ENCODE data around the gene PROSER2. TPM values are rescaled to one million over a fixed set of nuclear protein-coding genes. Genes with fewer than 3 reads are reported as not detected.

Gene PROSER2
- total and polyA plus RNA-seq, 4 donors, result 6.5 to 24.9 (median 9.9) TPM

GRCh38 chr10:11869743-11870460, 46.7 kb downstream of the PROSER2 start:
- Histone ChIP-seq H3K4me3 (ENCODE audit: low read depth in 1 of 3, low read length in 3 of 3) (no peak overlapping the region), H3K9ac (ENCODE audit: low read depth in 1 of 2, low read length in 2 of 2) (no peak overlapping the region), H3K27ac (ENCODE audit: low read depth in 1 of 2, low read length in 2 of 2) (no peak overlapping the region), H3K27me3 (ENCODE audit: control insufficient read depth in 4 of 4, insufficient read depth in 4 of 4, low read length in 3 of 4) (no peaks in the 10 kb centered on the region), H3K4me1 (ENCODE audit: control insufficient read depth in 4 of 4, insufficient read depth in 4 of 4, low read length in 3 of 4) (peaks cover 7 to 20% (median 17%) of the 10 kb centered on the region in 4 donors), H3K9me3 (ENCODE audit: control insufficient read depth in 4 of 4, low read length in 3 of 4) (no peaks in the 10 kb centered on the region), H3K36me3 (ENCODE audit: control insufficient read depth in 4 of 4, insufficient read depth in 3 of 4, low read depth in 1 of 4, low read length in 3 of 4) (peaks cover 7 to 23% (median 9%) of the 10 kb centered on the region in 4 donors)
- TF ChIP-seq YY1 (IDR thresholded peaks at IDR 0.05) (no peak), HNF4A (conservative IDR thresholded peaks at IDR 0.05) (no peak), RXRA (IDR thresholded peaks at IDR 0.05) (no peak), FOXA2 (IDR thresholded peaks at IDR 0.05) (no peak), ZBTB33 (IDR thresholded peaks at IDR 0.05) (no peak)
- TF ChIP-seq, protein P1, sequence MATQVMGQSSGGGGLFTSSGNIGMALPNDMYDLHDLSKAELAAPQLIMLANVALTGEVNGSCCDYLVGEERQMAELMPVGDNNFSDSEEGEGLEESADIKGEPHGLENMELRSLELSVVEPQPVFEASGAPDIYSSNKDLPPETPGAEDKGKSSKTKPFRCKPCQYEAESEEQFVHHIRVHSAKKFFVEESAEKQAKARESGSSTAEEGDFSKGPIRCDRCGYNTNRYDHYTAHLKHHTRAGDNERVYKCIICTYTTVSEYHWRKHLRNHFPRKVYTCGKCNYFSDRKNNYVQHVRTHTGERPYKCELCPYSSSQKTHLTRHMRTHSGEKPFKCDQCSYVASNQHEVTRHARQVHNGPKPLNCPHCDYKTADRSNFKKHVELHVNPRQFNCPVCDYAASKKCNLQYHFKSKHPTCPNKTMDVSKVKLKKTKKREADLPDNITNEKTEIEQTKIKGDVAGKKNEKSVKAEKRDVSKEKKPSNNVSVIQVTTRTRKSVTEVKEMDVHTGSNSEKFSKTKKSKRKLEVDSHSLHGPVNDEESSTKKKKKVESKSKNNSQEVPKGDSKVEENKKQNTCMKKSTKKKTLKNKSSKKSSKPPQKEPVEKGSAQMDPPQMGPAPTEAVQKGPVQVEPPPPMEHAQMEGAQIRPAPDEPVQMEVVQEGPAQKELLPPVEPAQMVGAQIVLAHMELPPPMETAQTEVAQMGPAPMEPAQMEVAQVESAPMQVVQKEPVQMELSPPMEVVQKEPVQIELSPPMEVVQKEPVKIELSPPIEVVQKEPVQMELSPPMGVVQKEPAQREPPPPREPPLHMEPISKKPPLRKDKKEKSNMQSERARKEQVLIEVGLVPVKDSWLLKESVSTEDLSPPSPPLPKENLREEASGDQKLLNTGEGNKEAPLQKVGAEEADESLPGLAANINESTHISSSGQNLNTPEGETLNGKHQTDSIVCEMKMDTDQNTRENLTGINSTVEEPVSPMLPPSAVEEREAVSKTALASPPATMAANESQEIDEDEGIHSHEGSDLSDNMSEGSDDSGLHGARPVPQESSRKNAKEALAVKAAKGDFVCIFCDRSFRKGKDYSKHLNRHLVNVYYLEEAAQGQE (IDR thresholded peaks at IDR 0.05), result no peak
- no peak for DNase-seq (ENCODE audit: low spot score)
- 74% methylated on average over 78 of the region's 78 CpGs for WGBS

DNA sequence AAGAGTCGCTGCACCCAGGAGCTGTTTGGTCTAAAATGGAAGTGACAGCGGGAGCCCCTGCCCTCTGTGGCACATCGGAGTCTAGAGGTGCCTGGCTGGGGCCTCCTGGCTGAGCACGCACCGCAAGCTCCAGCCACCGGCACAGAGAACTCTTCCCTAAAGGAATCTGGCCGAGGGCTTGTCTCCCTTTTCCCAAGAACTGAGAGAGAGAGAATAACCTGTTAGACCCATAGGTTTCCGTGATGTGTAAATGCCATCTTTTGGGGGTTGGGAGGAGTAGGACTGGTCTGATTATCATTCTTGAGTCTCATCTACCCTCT, 47.3 kb downstream of the PROSER2 start:
- no peak for DNase-seq (ENCODE audit: low spot score)
- Histone ChIP-seq H3K4me3 (ENCODE audit: low read depth in 1 of 3, low read length in 3 of 3) (no peak overlapping the region), H3K9ac (ENCODE audit: low read depth in 1 of 2, low read length in 2 of 2) (no peak overlapping the region), H3K9me3 (ENCODE audit: control insufficient read depth in 4 of 4, low read length in 3 of 4) (no peaks in the 10 kb centered on the region), H3K4me1 (ENCODE audit: control insufficient read depth in 4 of 4, insufficient read depth in 4 of 4, low read length in 3 of 4) (peaks cover 8 to 20% (median 16%) of the 10 kb centered on the region in 4 donors), H3K27me3 (ENCODE audit: control insufficient read depth in 4 of 4, insufficient read depth in 4 of 4, low read length in 3 of 4) (no peaks in the 10 kb centered on the region), H3K36me3 (ENCODE audit: control insufficient read depth in 4 of 4, insufficient read depth in 3 of 4, low read depth in 1 of 4, low read length in 3 of 4) (peaks cover 7 to 23% (median 9%) of the 10 kb centered on the region in 4 donors), H3K27ac (ENCODE audit: low read depth in 1 of 2, low read length in 2 of 2) (no peak overlapping the region)
- TF ChIP-seq ZBTB33 (IDR thresholded peaks at IDR 0.05) (no peak), HNF4A (conservative IDR thresholded peaks at IDR 0.05) (no peak), YY1 (IDR thresholded peaks at IDR 0.05) (no peak), ATF3 (IDR thresholded peaks at IDR 0.05) (no peak), FOXA1 (IDR thresholded peaks at IDR 0.05) (no peak)
- TF ChIP-seq, protein P2, sequence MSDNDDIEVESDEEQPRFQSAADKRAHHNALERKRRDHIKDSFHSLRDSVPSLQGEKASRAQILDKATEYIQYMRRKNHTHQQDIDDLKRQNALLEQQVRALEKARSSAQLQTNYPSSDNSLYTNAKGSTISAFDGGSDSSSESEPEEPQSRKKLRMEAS (IDR thresholded peaks at IDR 0.05), result no peak
- 90% methylated on average over 8 of the region's 8 CpGs for WGBS

All from liver (tissue), 9 donors.